GM21526 (cell line): ENCODE results near the gene JAK3.

Source experiments
- ATAC-seq: cut with Tn5 transposase; IDR thresholded peaks from one replicate; pipeline ENCODE4 v1.9.1; 2021; ENCODE audit warnings: moderate library complexity; ENCODE audit not compliant: unreplicated experiment, low FRiP score

JAK3 gene

DNA sequence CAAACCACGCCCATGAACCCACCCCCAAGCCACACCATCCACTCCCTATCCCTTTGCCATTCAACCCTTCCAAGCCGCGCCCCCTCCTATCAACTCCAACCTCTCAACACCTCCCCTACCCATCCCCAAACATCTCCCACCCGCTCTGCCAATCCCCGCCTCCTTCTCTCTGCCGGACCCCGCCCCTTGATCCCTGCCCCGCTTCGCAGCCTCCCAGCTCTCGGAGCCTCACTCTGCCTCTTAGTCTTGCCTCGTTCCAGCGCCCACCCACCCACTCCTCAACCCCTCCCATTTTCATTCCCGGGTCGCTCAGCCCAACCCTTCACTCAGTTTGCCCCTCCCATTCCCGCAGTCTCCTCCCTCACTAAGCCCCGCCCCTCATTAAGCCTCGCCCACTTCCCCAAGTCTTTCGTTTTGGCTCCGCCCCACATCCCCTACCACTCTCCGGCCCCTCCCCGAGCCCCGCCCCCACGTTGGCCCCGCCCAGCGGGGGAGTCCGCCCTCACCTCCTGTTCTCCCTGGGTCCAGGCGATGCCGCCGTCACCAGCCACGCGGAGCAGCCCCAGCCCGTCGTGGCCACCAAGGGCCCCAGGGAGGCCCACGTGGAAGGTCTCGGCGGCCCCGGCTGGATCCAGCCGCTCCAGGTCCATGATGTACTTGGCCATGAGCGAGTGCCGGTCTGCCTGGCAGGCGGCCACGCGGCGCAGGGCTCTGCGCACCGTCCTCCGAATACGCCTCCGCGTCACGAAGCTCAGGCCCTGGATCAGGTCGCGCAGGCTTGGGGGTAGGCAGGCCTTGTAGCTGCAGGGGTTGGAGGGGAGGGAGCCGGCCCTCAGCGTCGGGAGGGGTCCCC lies 5.7 kb downstream of the JAK3 start:
- ATAC-seq: no peak

DNA sequence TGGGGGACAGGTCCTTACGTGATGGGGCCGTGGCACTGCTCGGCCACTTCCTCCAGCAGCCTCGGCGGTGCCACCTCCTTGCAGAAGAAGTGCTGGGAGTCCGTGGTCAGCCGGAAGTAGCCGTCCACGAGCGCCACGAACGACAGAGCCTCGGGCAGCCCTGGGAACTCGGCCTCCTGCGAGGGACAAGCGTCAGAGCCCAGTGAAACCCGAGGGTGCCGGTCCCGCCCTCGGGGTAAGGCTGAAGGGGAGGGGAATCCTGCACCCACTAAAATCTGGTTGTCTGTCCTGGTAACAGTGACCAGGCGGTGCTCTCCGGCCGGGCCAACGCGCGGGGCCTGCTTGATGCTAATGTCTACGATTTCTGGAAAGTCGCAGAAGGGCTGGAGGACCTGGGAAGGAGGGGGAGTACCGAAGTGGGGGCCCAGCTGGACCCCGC lies 6.4 kb downstream of the JAK3 start:
- ATAC-seq: no peak

DNA sequence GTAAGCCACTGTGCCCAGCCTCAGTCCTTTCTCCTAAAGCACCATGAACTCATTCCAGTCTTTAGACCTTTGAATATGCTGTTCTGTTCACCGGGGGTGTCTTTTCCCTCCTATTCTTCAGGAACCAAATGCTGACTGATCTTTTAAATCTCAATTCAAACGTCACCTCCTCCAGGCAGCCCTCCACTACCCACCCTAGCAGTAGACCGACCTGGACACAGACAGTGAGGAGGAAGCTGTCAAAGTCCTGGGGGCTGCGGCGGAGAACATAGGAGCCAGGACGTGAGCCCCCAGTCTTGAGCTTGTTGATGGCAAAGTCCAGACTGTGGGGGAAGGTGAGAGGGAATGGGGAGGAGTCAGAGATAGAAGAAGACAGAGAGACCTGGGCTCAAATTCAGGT lies 7.8 kb downstream of the JAK3 start:
- ATAC-seq: no peak

DNA sequence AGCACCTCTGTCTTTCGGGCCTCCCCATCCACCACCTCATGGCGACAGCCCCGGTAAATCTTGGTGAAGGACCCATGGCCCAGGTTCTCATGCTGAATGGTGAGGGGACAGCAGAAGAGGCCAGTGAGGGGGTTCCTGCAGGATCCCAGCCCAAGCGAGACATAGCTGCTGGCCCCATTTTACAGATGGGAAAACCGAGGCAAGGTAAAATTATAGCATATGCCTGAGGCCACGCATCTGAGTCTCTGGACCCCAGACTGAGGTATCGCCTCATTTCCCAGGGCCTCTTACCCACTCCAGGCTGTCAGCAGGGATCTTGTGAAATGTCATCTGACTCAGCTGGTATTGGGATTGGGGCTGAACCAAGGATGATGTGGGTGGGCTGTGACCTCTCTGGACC lies 9.8 kb downstream of the JAK3 start:
- no peak for ATAC-seq

DNA sequence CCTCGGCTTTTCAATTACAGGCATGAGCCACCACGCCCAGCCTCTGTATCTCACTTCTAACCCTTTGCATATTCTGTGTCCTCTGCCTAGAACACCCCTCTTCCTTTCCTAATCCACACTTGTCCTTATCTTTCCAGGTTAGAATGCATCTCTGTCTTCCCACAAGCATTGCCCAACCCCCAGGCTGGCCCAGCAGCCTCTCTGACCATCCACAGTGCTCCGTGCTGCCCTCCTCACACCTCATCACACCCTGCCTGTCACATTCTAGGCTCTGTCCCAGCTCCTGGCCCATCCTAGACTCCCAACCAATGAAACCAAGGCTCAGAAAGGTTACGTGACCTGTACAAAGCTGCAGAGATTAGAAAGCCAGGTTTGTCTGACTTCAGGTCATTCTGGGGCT lies 11.3 kb downstream of the JAK3 start:
- ATAC-seq: no peak

DNA sequence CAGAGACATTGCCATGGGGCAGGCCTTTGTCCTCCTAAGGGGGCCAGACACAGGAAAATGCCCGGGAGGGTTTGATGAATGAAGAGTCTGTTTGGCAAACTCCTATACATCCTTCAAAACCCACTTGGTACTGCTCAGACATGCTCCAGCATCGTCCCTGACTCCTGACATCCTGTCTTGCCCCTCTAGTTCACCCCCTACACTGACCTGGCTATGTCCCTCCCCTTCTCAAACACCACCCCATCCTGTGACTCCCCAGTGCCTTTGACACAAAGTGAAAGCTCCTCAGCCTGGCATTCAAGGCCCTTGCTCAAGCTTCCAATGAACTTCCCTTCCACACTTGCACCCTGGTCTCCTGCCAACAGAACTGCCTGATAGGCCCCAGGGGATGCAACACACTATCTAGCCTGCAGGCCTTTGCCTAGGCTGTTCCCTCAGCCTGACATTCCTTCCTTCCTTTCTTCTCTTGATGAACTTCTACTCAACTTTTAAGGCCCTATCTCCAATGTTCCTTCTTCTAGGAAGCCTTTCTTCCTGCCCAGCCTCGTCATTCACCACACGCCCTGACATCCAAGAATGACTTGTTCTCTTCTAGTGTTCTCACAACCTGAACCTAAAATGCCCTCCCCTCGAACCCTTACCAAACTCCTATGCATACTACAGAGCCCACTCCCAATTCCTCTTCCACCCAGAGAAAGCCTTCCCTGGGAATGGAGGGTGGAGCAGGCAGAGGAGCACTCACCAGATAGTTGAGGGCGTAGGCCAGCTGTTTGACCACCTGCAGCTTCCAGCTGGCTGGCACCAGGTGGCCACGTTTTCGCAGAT lies 12.4 kb downstream of the JAK3 start:
- ATAC-seq: no peak

DNA sequence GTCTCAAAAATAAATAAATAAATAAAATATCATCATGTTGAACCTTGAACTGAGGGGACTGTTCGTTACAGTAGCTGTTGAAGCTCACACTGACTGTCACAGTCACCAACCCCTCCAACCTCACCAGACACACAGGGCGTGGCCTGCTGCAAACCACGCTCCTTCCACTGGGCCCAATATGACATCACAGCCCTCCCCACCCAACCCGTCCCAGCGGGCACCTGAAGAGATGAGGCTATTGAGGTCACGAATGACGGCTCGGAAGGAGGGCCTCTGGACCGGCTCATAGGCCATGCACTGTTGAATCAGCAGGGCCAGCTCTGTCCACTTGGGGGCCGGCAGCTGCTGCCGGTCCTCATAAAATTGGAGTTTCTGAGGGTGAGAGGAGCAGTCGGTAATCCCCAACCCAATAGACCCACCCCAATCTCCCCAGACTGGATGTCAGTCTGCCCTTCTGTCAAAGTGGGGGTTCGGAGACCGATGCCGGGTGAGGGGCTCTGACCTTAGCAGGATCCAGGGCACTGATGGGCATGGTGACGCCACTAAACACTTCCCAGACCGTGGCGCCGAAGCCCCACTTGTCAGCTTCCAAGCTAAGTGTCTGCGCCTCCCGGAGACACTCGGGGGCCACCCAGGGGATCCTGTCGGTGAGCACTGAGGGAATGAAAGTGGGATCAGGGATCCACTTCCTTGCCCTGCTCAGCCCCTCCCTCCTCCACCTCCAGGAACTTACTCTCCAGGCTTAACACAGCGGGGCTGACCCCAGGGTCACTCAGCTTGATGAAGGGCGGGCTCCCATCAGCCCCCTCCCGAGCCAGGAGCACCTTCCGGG lies 13.2 kb downstream of the JAK3 start:
- no peak for ATAC-seq

DNA sequence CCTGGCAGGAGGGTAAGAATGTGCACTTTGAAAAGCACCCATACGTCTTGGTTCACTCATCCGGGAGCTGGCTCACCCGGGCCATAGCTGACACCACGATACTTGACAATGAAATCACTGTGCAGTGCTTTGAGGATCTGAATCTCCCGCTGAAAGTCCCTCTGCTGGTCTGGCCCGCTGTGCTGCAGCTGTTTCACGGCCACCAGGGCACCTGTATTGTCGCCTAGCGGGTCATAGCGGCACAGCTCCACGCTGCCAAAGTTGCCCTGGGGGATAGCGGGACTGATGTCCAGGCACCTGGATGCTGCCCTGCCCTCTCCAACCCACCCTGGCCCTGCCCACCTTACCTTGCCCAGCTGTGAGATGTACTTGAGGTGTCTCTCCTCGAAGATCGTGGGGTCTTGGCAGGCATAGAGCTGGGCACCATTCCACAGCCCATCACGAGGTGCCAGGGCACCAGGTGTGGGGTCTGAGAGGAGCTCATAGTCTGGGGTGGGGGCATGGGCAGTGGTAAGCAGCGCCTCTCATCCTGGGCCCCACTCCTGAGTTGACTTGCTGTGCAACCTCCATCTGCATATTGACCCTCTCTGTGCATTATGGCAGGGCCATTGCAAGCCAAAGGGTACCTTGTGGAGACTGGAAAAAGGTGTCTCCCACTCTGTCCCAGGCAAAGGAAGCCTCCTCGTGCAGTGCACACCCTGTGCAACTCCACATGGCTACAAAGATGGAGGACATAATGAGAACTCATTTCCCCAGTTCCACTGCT lies 15.2 kb downstream of the JAK3 start:
- no peak for ATAC-seq

DNA sequence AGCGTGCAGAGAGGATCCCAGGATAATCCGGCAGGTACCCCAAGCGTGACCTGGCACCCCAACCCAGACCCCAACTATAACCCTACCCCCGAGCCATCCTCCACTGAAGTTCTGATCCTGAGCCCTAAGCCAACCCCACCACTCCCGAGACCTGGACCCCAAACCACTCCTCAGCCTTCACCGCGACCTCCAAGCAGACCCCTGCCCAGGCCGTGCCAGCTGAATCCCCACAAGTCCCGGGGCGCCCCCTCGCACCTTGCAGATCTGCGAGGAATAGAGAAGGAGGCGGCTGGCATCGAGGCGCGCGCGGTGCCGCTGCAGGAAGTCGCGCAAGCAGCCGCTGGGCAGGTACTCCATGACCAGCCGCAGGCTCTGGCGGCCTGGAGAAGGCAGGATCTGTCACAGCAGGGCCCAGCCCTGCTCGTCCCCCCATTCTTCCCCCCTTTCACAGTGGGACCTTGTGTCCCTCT lies 16.3 kb downstream of the JAK3 start:
- ATAC-seq: no peak

DNA sequence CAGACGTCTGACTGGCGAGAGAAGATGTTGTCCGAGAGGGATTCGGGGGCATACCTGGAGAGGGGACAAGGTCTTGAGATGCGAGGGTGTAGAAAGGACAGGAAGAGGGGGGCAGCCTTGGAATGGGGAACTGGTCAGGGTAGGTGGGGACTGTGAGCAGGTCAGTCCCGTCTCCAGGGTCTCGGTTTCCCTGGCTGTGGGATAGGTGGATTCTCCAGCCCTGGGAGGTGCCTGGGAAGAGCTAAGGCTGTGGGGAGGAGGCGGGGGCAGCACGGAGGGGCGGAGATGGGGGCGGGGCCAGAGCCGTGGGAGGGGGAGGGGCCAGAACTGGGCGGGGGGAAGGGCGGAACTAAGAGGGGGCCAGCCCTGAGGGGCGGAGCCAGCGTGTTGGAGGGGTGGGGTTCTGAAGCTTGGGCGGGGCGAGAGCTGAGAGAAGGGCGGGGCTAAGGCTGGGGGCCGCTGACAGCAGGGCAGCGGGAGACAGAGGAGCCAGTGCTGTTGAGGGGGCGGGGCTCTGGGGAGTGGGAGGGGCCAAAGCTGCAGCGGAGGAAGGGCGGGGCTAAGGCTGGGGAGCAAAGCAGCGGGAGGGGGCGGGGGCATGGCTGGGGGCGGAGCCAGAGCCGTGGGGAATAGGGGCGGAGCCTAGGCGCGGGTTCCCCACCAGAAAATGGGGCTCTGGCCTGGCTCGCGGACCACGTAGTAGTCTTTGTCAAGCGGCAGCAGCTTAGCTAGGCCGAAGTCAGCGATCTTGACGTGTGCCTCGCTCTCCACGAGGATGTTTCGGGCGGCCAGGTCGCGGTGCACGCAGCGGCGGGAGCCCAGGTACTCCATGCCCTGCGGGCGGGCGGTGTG lies 17.0 kb downstream of the JAK3 start:
- ATAC-seq: no peak

DNA sequence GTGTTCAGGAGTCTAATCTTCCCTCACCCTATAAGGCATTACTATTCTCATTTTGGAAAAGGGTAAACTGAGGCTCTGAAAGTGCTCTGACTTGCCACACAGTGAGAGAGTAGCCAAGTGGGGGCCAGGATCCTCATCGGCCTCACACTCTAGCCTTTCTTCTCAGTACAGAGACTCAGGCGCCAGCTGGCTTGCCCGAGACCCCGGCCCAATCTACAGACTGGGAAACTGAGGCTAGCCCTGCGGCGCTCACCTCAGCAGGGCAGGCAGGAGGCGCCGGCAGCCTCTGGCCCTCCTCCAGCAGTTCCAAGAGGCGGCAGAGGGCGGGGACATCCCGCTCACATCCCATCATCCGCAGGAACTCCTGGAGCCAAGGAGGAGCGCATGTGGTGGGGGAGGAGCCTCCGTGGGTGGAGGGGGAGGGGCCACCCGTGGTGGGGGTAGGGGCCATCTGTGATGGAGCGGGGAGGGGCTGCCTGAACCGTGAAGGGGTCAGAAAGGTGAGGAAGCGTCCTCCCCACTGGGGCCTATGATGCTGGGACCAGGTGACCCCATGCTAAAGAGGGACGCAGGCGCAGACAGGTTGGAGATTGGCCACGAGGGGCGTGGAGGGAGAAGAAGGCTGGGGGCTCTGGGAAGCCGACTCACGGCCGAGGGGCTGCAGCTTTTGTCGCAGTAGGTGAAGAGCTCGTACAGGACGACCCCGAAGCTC lies 17.8 kb downstream of the JAK3 start:
- ATAC-seq: no peak

DNA sequence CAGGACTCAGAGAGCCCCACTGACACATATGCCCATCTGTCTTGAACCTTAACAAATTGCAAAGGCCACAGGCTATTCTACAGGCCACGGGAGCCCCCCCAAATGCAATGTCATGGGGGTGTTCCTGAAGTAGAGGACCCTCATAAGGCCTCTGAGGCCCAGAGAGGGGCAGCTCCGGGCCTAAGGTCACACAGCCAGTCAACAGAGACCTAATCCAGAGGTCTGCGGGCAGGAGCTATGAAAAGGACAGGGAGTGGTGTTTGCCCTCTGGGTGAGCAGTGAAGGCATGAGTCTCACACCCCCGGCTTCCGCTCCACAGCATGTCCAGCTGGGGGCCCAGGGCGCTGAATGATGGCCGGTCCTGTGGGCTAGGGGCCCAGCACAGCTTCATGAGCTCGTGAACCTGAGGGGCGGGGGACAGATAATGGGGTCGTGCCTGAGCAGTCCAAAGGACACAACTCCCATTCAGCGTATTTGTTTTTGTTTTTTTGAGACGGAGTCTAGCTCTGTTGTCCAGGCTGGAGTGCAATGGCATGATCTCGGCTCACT lies 21.2 kb downstream of the JAK3 start:
- ATAC-seq: no peak

DNA sequence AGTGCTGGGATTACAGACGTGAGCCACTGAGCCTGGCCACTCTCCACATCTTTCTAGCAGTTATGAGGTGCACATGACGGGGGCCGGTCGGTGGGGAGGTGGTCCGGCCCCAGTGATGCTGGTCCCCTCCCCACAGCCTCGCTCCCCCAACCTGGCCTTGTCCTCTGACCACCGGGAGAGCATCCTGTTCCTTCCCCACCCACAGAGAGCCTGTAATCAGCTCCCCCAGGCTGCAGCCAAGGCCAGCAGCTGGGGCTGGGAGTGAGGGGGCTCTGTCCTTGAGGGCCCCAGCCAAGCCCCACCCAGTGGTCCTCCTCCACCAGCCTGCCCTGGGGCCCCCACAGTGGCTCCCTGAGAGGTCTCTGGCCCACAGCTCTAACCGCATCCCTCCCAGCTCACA lies 23.4 kb downstream of the JAK3 start:
- no peak for ATAC-seq

DNA sequence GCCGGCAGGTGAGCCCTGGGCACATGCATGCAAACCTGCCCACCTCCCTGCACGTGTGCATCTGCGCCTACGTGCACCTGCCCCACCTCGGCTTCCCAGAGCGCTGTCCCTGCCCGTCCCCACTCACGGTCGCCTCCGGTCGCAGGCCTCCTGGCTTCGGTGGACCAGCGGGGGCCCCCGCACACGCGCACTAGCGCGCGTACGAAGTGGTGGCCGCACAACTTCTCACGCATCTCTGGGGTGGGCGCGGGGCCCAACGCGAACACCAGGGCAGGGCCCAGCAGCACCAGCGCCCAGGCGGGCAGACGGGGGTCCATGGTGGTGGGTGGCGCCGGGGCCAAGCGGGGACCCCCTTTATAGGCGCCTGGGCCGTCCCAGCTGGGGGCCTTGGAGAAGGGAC lies 26.6 kb downstream of the JAK3 start, which contains the start of gene INSL3:
TSS of gene INSL3 (minus strand) at position 330 of the 400 bp plus-strand sequence. CDS start at position 317, 13 bp downstream.
- ATAC-seq: no peak

DNA sequence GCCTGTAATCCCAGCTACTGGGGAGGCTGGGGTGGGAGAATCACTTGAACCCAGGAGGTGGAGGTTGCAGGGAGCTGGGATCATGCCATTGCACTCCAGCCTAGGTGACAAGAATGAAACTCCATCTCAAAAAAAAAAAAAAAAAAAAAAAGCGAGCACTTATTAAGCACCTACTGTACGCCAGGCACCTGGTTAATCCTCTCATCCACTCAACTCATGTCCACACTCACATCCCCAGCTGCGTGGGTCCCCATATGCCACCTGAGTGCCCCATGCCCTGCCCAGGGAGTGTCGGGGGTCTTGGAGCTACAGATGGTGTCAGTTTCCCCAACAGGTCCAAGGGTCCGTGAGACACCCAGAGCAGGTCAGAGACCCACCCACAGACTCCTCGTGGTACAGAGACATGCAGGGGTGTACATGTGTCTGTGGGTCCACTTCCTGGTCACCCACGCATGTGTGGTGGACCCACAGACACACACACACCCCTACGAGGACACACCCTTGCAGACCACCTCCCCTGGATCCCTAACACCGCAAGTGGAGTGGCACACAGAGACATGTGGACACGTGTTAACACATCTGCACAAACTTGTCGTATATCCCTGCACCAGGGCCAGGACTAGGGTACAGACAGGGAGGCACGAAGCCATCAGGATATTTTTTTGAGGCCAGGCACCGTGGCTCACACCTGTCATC lies 30.0 kb downstream of the JAK3 start:
- ATAC-seq: no peak

DNA sequence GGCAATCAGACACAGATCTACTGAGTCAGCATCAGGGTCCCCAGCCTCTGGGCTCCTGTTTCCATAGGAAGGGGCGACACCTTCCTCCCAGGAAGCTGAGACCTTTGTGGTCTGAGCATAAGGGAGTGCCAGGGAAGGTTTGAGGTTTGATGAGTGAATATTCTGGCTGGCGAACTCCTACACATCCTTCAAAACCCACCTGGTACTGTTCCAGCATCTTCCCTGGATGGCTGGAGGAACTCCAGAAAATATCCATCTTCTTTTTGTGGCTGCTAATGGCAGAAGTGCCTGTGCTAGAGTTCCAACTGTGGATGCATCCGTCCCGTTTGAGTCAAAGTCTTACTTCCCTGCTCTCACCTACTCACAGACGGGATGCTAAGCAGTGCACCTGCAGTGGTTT lies 35.7 kb downstream of the JAK3 start:
- ATAC-seq: no peak

DNA sequence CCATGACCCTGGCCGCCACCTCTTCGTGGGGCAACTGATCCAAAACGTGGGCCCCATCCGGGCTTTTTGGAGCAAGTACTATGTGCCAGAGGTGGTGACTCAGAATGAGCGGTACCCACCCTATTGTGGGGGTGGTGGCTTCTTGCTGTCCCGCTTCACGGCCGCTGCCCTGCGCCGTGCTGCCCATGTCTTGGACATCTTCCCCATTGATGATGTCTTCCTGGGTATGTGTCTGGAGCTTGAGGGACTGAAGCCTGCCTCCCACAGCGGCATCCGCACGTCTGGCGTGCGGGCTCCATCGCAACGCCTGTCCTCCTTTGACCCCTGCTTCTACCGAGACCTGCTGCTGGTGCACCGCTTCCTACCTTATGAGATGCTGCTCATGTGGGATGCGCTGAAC lies 36.1 kb downstream of the JAK3 start:
- no peak for ATAC-seq

DNA sequence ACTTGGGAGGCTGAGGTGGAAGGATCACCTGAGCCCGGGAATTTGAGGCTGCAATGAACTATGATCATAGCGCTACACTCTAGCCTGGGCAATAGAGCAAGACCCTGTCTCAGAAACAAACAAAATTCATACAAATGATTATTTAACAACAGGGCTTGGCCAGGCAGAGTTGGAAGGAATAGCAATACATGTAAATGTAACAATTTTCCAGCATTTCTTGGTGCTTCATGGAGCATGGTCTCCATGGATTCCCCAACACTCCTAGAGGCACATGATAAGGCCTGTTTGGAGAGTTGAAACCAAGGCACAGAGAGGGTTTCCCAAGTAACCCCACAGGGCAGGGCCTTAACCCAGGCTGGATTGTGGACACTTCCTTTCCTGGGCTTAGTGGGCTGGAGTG lies 36.7 kb downstream of the JAK3 start:
- ATAC-seq: no peak
